ENCODE data around the gene MAN2B2.

MAN2B2 gene

GRCh38 chr4:6632125-6632524 is 57.1 kb downstream of the MAN2B2 start:
- TF ChIP-seq, protein P1, sequence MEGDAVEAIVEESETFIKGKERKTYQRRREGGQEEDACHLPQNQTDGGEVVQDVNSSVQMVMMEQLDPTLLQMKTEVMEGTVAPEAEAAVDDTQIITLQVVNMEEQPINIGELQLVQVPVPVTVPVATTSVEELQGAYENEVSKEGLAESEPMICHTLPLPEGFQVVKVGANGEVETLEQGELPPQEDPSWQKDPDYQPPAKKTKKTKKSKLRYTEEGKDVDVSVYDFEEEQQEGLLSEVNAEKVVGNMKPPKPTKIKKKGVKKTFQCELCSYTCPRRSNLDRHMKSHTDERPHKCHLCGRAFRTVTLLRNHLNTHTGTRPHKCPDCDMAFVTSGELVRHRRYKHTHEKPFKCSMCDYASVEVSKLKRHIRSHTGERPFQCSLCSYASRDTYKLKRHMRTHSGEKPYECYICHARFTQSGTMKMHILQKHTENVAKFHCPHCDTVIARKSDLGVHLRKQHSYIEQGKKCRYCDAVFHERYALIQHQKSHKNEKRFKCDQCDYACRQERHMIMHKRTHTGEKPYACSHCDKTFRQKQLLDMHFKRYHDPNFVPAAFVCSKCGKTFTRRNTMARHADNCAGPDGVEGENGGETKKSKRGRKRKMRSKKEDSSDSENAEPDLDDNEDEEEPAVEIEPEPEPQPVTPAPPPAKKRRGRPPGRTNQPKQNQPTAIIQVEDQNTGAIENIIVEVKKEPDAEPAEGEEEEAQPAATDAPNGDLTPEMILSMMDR (IDR thresholded peaks at IDR 0.05; ENCODE audit: insufficient read depth, missing control alignments) = no peak
- FAIRE-seq (no peak), DNase-seq (ENCODE audit: insufficient read length, low spot score) (no peak)

GRCh38 chr4:6633091-6633906 is 58.3 kb downstream of the MAN2B2 start:
- DNase-seq (ENCODE audit: insufficient read length, low spot score) = no peak
- no peak for FAIRE-seq
- TF ChIP-seq, protein P1 (IDR thresholded peaks at IDR 0.05; ENCODE audit: insufficient read depth, missing control alignments) = no peak

DNA sequence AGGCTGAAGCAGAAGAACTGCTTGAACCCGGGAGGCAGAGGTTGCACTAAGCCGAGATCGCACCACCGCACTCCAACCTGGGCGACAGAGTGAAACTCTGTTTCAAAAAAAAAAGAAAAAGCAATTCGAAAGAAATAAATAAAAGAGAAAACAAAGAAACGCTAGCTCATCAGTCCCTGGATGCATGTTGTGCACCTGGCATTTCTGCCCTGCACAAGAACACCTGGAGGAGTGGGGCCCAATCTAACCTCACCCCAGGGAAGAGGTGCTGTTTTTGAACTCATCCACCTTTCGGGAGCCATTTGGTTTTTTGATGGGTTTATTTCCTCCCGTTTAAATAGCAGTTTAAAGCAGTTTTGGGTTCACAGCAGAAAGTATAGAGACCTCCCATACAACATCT is 59.8 kb downstream of the MAN2B2 start:
- no peak for FAIRE-seq
- TF ChIP-seq, protein P1 (IDR thresholded peaks at IDR 0.05; ENCODE audit: insufficient read depth, missing control alignments) = no peak
- DNase-seq (ENCODE audit: insufficient read length, low spot score) = no peak

GRCh38 chr4:6639137-6639680 is 64.2 kb downstream of the MAN2B2 start:
- no peak for FAIRE-seq
- TF ChIP-seq, protein P1 (IDR thresholded peaks at IDR 0.05; ENCODE audit: insufficient read depth, missing control alignments) = no peak

GRCh38 chr4:6640292-6641163 is 65.5 kb downstream of the MAN2B2 start, which contains the start of gene MRFAP1:
TSS of gene MRFAP1 (plus strand) at chr4:6640685. CDS start at chr4:6640863, 178 bp downstream.
- peak; percentile 65 for DNase-seq (ENCODE audit: insufficient read length, low spot score)
- no peak for FAIRE-seq
- TF ChIP-seq, protein P1 (IDR thresholded peaks at IDR 0.05; ENCODE audit: insufficient read depth, missing control alignments) = no peak

More at GRCh38 chr4:6639137-6639680, 64.2 kb downstream of the MAN2B2 start:
- no peak for DNase-seq (ENCODE audit: insufficient read length, low spot score)

- FAIRE-seq = no peak
- DNase-seq (ENCODE audit: insufficient read length, low spot score) = no peak
- TF ChIP-seq, protein P1 (IDR thresholded peaks at IDR 0.05; ENCODE audit: insufficient read depth, missing control alignments) = no peak
These were observed 66.4 kb downstream of the MAN2B2 start for GRCh38 chr4:6641164-6641970.
